Karpas-422 (cell line): ENCODE measurements around the gene C17orf114.
A peak's percentile ranks its signal among the peaks of the same experiment; 100 is the strongest.

Source experiments
- DNase-seq: peaks from one replicate; pipeline ENCODE4 v3.0.0-alpha.2; 2015
- H2AFZ ChIP-seq: fragments of 200-600 bp; sonication (generic); 2 replicates; pipeline ENCODE4 v1.6.1; 2014; ENCODE audit warnings: antibody characterized with exemption, low read length, mixed read lengths
- H3K27ac ChIP-seq: fragments of 200-600 bp; sonication (generic); 2 replicates; pipeline ENCODE4 v1.5.1; 2014; ENCODE audit warnings: mild to moderate bottlenecking, low read length, moderate library complexity
- H3K27me3 ChIP-seq: fragments of 200-600 bp; sonication (generic); 2 replicates; pipeline ENCODE4 v1.6.1; 2014; ENCODE audit warnings: low read length, mixed read lengths
- H3K36me3 ChIP-seq: fragments of 200-600 bp; sonication (generic); 2 replicates; pipeline ENCODE4 v1.6.1; 2014; ENCODE audit warnings: low read length, mixed read lengths; ENCODE audit not compliant: insufficient read depth
- H3K4me1 ChIP-seq: fragments of 200-600 bp; sonication (generic); 2 replicates; pipeline ENCODE4 v1.6.1; 2014; ENCODE audit warnings: mild to moderate bottlenecking, low read length, mixed read lengths
- H3K4me2 ChIP-seq: fragments of 200-600 bp; sonication (generic); 2 replicates; pipeline ENCODE4 v1.6.1; 2014; ENCODE audit warnings: low read length, low read depth, mild to moderate bottlenecking; ENCODE audit not compliant: poor library complexity, severe bottlenecking
- H3K4me3 ChIP-seq: fragments of 200-600 bp; sonication (generic); 2 replicates; pipeline ENCODE4 v1.5.1; 2014; ENCODE audit warnings: mild to moderate bottlenecking, antibody characterized with exemption, low read length, mixed read lengths
- H3K79me2 ChIP-seq: fragments of 200-600 bp; sonication (generic); 2 replicates; pipeline ENCODE4 v1.6.1; 2014; ENCODE audit warnings: mild to moderate bottlenecking, low read length, mixed read lengths
- H3K9ac ChIP-seq: fragments of 200-600 bp; sonication (generic); 2 replicates; pipeline ENCODE4 v1.6.0; 2014; ENCODE audit warnings: low read length
- H3K9me2 ChIP-seq: fragments of 200-600 bp; sonication (generic), shearing (Covaris generic); replicated peaks from 2 replicates; pipeline ENCODE4 v1.6.0; 2014; ENCODE audit warnings: mild to moderate bottlenecking, low read length, moderate library complexity; ENCODE audit not compliant: insufficient read depth
- H3K9me3 ChIP-seq: fragments of 300-700, 200-600 bp; sonication (generic); 2 replicates; pipeline ENCODE4 v1.6.1; 2014; ENCODE audit warnings: low read length, mixed read lengths
- H4K20me1 ChIP-seq: fragments of 200-600 bp; sonication (generic); 2 replicates; pipeline ENCODE4 v1.6.1; 2014; ENCODE audit warnings: mild to moderate bottlenecking, antibody characterized with exemption, low read length, low read depth; ENCODE audit not compliant: insufficient read depth

Gene C17orf114

DNA sequence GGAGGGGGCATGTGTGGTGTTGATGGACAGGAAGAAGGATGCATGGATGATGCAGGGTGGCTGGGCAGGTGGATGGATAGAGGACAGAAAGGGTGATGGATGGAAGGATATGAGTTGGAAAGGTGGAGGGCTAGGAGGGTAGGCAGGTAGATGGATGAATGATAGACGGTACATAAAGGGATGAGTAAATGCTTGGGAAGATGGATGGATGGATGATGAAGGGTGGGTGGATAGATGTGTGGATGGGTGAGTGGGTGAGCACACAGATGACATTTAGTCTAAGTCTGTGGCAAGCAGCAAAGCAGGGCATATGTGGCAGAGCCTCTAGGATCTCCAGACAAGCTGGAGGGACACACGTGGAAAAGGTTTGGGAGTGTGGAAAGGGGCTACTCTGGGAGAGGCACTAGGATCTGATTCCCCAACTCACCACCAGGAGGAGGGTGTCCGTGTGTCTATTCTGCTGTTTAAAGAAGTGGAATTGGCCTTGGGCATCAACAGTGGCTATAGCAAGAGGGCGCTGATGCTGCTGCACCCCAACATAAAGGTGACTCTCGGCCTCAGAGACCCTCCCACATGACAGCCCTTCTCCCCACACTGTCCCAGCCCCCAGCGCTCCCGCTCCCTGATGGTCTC is 13.0 kb upstream of the C17orf114 start:
- H3K4me3 ChIP-seq, result no peak overlapping the region
- H3K36me3 ChIP-seq, result no peaks in the 10 kb centered on the region
- H2AFZ ChIP-seq, result no peak overlapping the region
- H3K9ac ChIP-seq, result no peak overlapping the region
- H3K4me1 ChIP-seq, result no peaks in the 10 kb centered on the region
- no peaks in the 10 kb centered on the region for H3K27me3 ChIP-seq
- H3K79me2 ChIP-seq, result no peaks in the 10 kb centered on the region
- DNase-seq, result no peak
- H3K4me2 ChIP-seq, result no peak overlapping the region
- no peaks in the 10 kb centered on the region for H3K9me2 ChIP-seq
- H3K27ac ChIP-seq, result no peak overlapping the region
- H4K20me1 ChIP-seq, result no peaks in the 10 kb centered on the region
- no peaks in the 10 kb centered on the region for H3K9me3 ChIP-seq

DNA sequence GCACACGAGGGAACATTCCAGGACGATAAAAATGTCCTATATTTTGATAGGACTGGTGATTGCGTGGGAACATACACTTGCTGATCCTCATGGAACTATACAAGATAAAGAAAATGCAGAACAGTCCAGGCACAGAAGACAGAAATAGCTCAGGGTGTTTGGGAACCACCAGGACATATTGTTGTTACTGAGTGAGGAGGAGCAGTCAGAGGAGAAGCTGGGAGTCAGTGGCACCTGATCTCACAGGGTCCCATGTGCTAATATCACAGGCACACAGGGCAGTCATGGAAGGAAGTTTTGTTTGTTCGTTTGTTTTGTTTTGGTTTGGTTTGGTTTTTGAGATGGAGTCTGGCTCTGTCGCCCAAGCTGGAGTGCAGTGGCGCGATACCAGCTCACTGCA is 10.6 kb upstream of the C17orf114 start:
- Histone ChIP-seq H4K20me1 (no peaks in the 10 kb centered on the region), H3K4me3 (no peak overlapping the region), H3K27ac (no peak overlapping the region), H3K9ac (no peak overlapping the region), H3K4me1 (peaks cover 4% of the 10 kb centered on the region), H3K27me3 (no peaks in the 10 kb centered on the region), H3K36me3 (no peaks in the 10 kb centered on the region), H3K4me2 (no peak overlapping the region), H3K9me3 (no peaks in the 10 kb centered on the region), H3K9me2 (no peaks in the 10 kb centered on the region), H3K79me2 (no peaks in the 10 kb centered on the region), H2AFZ (no peak overlapping the region)
- DNase-seq, result no peak

DNA sequence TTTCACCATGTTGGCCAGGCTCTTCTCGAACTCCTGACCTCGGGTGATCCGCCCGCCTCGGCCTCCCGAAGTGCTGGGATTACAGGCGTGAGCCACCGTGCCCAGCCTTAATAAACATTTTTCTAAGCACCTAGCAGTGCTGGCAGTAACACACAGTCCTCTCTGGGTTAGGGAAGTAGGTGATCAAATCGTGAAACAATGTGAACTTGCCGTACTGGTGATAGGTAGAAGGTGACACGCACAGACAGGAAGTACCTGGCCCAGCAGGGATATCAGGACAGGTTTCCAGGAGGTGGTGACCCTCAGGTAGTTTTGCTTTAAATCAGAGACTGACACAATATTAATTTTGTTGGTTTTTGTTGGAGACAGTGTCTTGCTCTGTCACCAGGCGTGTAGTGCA is 9.3 kb upstream of the C17orf114 start:
- no peaks in the 10 kb centered on the region for H3K9me2 ChIP-seq
- no peak overlapping the region for H3K4me3 ChIP-seq
- no peak for DNase-seq
- no peaks in the 10 kb centered on the region for H3K36me3 ChIP-seq
- peaks cover 5% of the 10 kb centered on the region for H3K4me1 ChIP-seq
- H3K9ac ChIP-seq, result no peak overlapping the region
- no peak overlapping the region for H3K27ac ChIP-seq
- no peaks in the 10 kb centered on the region for H4K20me1 ChIP-seq
- no peak overlapping the region for H3K4me2 ChIP-seq
- H2AFZ ChIP-seq, result no peak overlapping the region
- H3K79me2 ChIP-seq, result no peaks in the 10 kb centered on the region
- H3K9me3 ChIP-seq, result no peaks in the 10 kb centered on the region
- no peaks in the 10 kb centered on the region for H3K27me3 ChIP-seq

DNA sequence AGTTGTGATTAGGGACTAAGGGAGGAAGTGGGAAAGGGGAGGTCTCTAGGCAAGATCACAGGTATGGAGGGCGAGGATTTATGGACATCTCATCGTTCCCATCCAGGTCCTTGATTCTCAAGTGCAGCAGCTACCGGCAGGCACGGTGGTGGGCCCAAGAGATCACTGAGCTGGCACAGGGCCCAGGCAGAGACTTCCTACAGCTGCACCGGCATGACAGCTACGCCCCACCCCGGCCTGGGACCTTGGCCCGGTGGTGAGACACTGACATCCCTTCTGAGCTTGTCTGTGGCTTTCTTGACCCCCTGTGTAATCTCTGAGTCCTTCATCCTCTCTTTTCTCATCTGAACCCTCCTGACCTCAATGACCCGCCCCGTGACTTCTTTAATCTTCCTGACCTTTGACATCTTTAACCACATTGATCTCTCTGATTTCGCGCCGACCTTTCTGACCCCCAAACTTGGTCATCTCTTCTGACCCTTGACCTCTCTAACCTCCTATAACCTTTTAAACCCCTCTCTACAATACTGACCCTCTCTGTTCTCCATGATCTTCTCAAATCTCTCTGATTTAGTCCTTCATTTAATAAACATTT is 8.7 kb upstream of the C17orf114 start:
- no peaks in the 10 kb centered on the region for H3K36me3 ChIP-seq
- no peaks in the 10 kb centered on the region for H3K79me2 ChIP-seq
- H3K27me3 ChIP-seq, result no peaks in the 10 kb centered on the region
- no peak overlapping the region for H3K4me3 ChIP-seq
- H3K9me2 ChIP-seq, result no peaks in the 10 kb centered on the region
- no peak overlapping the region for H3K27ac ChIP-seq
- H3K4me2 ChIP-seq, result no peak overlapping the region
- H2AFZ ChIP-seq, result no peak overlapping the region
- H3K9me3 ChIP-seq, result no peaks in the 10 kb centered on the region
- no peaks in the 10 kb centered on the region for H4K20me1 ChIP-seq
- no peak for DNase-seq
- peaks cover 11% of the 10 kb centered on the region for H3K4me1 ChIP-seq
- no peak overlapping the region for H3K9ac ChIP-seq

DNA sequence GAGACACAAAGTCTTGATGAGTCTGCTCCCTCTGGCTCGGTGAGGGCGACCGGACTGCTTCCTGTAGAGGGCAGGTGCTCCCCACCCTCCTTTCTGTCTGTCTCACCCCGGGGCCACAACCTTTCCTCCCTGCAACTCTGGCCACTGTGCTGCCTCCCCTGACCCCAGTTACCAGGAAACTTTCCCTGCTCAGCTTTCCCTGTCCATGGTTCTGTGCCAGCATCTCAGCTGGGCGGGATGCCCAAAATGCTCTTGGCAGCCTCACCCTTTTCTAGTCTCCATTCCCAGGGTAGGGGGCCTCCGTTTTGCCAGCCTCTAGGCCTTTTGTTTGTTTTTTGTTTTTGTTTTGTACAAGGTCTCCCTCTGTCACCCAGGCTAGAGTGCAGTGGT is 6.2 kb upstream of the C17orf114 start:
- Histone ChIP-seq H3K9me3 (no peaks in the 10 kb centered on the region), H2AFZ (no peak overlapping the region), H3K79me2 (no peaks in the 10 kb centered on the region), H3K4me2 (no peak overlapping the region), H3K36me3 (no peaks in the 10 kb centered on the region), H3K4me1 (peaks cover 11% of the 10 kb centered on the region), H3K27ac (no peak overlapping the region), H3K4me3 (no peak overlapping the region), H3K27me3 (no peaks in the 10 kb centered on the region), H3K9ac (no peak overlapping the region), H3K9me2 (no peaks in the 10 kb centered on the region), H4K20me1 (no peaks in the 10 kb centered on the region)
- DNase-seq, result no peak

DNA sequence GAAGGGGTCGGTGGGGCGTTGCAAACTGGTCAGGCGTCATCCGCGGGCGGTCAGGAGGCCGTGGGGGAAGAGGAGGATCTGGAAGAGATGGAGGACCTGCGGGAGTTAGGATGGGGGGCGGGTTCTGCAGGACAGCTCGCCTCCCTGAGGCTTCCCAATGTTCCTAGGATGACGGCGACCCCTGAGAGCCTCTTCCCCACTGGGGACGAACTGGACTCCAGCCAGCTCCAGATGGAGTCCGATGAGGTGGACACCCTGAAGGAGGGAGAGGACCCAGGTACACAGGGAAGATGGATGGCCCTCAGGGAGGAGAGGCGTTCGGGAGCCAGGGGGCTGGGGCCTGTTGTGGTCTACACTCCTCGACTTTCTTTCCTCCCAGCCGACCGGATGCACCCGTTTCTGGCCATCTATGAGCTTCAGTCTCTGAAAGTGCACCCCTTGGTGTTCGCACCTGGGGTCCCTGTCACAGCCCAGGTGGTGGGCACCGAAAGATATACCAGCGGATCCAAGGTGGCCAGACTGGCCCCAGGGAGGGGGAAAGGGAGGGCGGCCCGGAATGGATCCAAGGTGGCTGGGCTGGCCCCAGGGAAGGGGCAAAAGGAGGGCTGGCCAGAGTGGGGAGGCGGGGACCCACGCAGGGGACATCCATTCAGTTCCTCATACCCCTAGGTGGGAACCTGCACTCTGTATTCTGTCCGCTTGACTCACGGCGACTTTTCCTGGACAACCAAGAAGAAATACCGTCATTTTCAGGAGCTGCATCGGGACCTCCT is 5.7 kb upstream of the C17orf114 start:
- H3K36me3 ChIP-seq, result no peaks in the 10 kb centered on the region

DNA sequence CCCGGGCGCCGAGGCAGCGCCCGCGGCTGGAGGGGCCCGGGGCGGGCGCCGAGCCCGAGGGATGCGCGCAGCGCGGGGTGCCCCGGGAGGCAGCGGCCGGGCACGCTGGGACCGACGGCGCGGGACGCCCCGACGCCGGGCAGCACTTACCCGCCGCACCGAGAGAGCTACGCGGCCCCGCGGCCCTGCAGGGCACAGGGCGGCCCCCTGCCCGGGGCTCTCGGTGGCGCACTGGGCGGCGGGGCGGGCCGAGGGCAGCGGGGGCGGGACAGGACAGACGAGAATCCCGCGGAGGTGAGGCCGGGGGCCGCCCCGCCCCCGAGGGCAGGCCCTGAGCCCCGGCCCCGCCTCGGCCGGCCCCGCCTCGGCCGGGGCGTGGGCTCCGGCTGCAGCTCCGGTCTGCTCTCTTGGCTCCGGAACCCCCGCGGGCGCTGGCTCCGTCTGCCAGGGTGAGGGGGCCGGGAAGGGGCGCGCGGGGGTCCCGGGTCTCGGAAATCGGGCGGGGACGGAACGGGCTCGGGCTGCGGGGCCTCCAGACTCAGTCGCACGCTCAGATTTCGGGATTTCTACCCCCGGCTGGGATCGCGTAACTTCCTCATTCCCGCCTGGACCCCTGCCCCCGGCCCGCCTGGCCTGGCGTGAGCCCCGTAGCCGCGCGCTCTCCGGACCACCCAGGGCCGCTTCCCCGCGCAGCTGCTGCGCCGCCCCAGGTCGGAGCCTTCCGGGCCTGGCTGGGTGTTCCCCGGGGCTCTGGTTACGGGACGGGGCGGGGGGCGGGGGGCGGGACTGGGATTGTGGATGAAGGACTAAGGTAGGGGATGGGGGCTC is 4.9 kb upstream of the C17orf114 start, which contains the start of gene PLD2:
TSS of gene PLD2 (plus strand) at position 376 of the 828 bp plus-strand sequence. CDS start 621 bp downstream, outside the sequence.
- H3K9ac ChIP-seq, result peak within 1 kb of the TSS; percentile 89
- peak within 1 kb of the TSS; percentile 84 for H2AFZ ChIP-seq
- H3K4me1 ChIP-seq, result peaks cover 11% of the 10 kb centered on the region
- no peaks in the 10 kb centered on the region for H3K9me2 ChIP-seq
- H3K36me3 ChIP-seq, result no peaks in the 10 kb centered on the region
- no peak within 1 kb of the TSS for H3K27ac ChIP-seq
- no peaks in the 10 kb centered on the region for H3K27me3 ChIP-seq
- peak within 1 kb of the TSS; percentile 83 for H3K4me3 ChIP-seq
- H3K79me2 ChIP-seq, result no peaks in the 10 kb centered on the region
- H3K9me3 ChIP-seq, result no peaks in the 10 kb centered on the region
- H3K4me2 ChIP-seq, result peak within 1 kb of the TSS; percentile 80
- H4K20me1 ChIP-seq, result no peaks in the 10 kb centered on the region
- DNase-seq, result peak; percentile 95

More for the DNA sequence above, 5.7 kb upstream of the C17orf114 start:
- no peaks in the 10 kb centered on the region for H3K27me3 ChIP-seq
- DNase-seq, result no peak
- H3K4me3 ChIP-seq, result peak overlapping the region; percentile 83
- no peaks in the 10 kb centered on the region for H3K9me2 ChIP-seq
- no peaks in the 10 kb centered on the region for H3K9me3 ChIP-seq
- peaks cover 11% of the 10 kb centered on the region for H3K4me1 ChIP-seq
- no peaks in the 10 kb centered on the region for H3K79me2 ChIP-seq
- H3K9ac ChIP-seq, result peak overlapping the region; percentile 89
- peak overlapping the region; percentile 80 for H3K4me2 ChIP-seq
- H2AFZ ChIP-seq, result no peak overlapping the region
- H4K20me1 ChIP-seq, result no peaks in the 10 kb centered on the region
- H3K27ac ChIP-seq, result no peak overlapping the region

DNA sequence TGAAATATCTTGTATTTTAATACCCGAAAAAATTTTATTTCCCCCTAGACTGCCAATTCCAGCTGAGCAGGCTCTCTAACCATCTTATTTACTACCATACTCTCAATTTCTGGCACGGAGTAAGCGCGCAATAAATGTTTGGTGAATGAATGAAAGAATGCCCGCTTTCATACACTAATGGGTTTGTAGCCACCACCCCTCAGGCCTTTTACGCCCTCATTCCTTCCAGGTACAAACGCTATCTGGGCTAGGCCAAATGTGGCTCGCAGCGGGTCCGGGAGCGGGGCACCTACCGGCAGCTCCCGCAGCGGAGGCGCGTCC is 4.3 kb upstream of the C17orf114 start:
- no peaks in the 10 kb centered on the region for H4K20me1 ChIP-seq
- no peaks in the 10 kb centered on the region for H3K27me3 ChIP-seq
- H3K27ac ChIP-seq, result no peak overlapping the region
- H3K9me3 ChIP-seq, result no peaks in the 10 kb centered on the region
- H3K9ac ChIP-seq, result peak overlapping the region; percentile 80
- no peaks in the 10 kb centered on the region for H3K36me3 ChIP-seq
- peak overlapping the region; percentile 80 for H3K4me2 ChIP-seq
- H3K4me1 ChIP-seq, result peaks cover 11% of the 10 kb centered on the region
- H3K4me3 ChIP-seq, result peak overlapping the region; percentile 83
- peak overlapping the region; percentile 84 for H2AFZ ChIP-seq
- no peaks in the 10 kb centered on the region for H3K79me2 ChIP-seq
- peak; percentile 61 for DNase-seq
- no peaks in the 10 kb centered on the region for H3K9me2 ChIP-seq
